Measurements from ENCODE around the gene IQCF6. TPM values are rescaled to one million over a fixed set of nuclear protein-coding genes. Genes with fewer than 3 reads are reported as not detected.

The IQCF6 gene
- not detected in 2 replicates for total RNA-seq (2014; rRNA removed; shearing (Covaris generic))
- not detected in 2 replicates for total RNA-seq (2022)
- not detected for Bru-seq, nascent RNA
- not detected for BruChase-seq, experiment 1, labeled RNA remaining after a 6-hour chase
- BruChase-seq, experiment 2, labeled RNA remaining after a 2-hour chase, result not detected
- long read RNA-seq, result 0 reads

DNA sequence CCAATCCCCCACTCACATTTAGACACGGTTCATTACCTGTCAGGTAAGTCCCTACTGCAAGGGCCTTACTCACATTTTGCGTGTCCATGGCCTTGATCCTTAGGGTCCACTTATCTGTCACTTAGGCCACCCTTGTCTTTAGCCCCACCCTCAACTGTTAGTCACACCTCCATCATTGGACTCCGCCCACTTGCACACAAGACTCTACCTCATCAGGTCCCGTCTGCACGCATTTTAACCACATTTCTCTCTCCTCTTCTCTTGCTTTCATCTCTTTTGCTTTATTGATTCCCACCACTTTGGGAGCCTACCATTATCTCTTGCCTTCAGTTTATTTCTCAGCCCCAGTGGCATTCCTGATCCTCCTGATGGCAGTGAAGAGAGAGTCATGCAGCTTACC lies at the start of gene IQCF6:
TSS of gene IQCF6 (minus strand) at position 101 of the 400 bp plus-strand sequence. CDS start at position 88, 13 bp downstream.
- H3K9me2 ChIP-seq (ENCODE audit: insufficient read depth, low read length), result no peaks in the 10 kb centered on the region
- H3K27ac ChIP-seq (ENCODE audit: low read depth, low read length, poor library complexity, severe bottlenecking), result no peak within 1 kb of the TSS
- DNase-seq (ENCODE audit: low spot score), result no peak
- no peak within 1 kb of the TSS for H2AFZ ChIP-seq (ENCODE audit: low read length)
- BruUV-seq (replicated peaks), result no TSS peak
- no peaks in the 10 kb centered on the region for H3K4me1 ChIP-seq (ENCODE audit: insufficient read depth, low read length, poor library complexity, severe bottlenecking)
- no peaks in the 10 kb centered on the region for H4K20me1 ChIP-seq (ENCODE audit: insufficient read depth, low read length)
- H3K4me2 ChIP-seq (ENCODE audit: low read length), result no peak within 1 kb of the TSS
- ChIA-PET CTCF (ENCODE audit: unreplicated experiment) (no interaction called here), POLR2A (interaction anchor here (0.6 to 0.7 kb wide), 2 partner anchors 164 to 1055 kb away, joined by 3 to 5 read pairs; no protein-coding TSS in a partner anchor)
- H3K79me2 ChIP-seq (ENCODE audit: insufficient read depth, low read depth, low read length), result no peaks in the 10 kb centered on the region
- H3K4me3 ChIP-seq (ENCODE audit: low read depth, low read length, poor library complexity, severe bottlenecking), result no peak within 1 kb of the TSS
- no peaks in the 10 kb centered on the region for H3K36me3 ChIP-seq (ENCODE audit: insufficient read depth, low read length)
- TF ChIP-seq, protein P1, sequence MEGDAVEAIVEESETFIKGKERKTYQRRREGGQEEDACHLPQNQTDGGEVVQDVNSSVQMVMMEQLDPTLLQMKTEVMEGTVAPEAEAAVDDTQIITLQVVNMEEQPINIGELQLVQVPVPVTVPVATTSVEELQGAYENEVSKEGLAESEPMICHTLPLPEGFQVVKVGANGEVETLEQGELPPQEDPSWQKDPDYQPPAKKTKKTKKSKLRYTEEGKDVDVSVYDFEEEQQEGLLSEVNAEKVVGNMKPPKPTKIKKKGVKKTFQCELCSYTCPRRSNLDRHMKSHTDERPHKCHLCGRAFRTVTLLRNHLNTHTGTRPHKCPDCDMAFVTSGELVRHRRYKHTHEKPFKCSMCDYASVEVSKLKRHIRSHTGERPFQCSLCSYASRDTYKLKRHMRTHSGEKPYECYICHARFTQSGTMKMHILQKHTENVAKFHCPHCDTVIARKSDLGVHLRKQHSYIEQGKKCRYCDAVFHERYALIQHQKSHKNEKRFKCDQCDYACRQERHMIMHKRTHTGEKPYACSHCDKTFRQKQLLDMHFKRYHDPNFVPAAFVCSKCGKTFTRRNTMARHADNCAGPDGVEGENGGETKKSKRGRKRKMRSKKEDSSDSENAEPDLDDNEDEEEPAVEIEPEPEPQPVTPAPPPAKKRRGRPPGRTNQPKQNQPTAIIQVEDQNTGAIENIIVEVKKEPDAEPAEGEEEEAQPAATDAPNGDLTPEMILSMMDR (conservative IDR thresholded peaks at IDR 0.05; ENCODE audit: low read length), result no peak
- no peak for TF ChIP-seq EZH2phosphoT487 (IDR thresholded peaks at IDR 0.05; ENCODE audit: borderline replicate concordance, low read depth, low read length)
- no peaks in the 10 kb centered on the region for H3K9me3 ChIP-seq (ENCODE audit: low read length)
- intact Hi-C loops (cut with micrococcal nuclease; ENCODE audit: unreplicated experiment), result no loop called here

DNA sequence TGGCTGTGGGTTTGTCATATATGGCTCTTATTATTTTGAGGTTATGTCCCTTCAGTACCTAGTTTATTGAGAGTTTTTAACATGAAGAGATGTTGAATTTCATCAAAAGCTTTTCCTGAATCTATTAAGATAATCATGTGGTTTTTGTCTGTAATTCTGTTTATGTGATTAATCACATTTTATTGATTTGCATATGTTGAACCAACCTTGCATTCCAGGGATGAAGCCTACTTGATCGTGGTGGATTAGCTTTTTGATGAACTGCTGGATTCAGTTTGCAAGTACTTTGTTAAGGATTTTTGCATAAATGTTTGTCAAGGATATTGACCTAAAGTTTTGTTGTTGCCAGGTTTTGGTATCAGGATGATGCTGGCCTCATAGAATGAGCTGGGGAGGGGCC lies 49.3 kb upstream of the IQCF6 start:
- Histone ChIP-seq H3K27ac (ENCODE audit: low read depth, low read length, poor library complexity, severe bottlenecking) (no peak overlapping the region), H3K4me2 (ENCODE audit: low read length) (no peak overlapping the region), H3K79me2 (ENCODE audit: insufficient read depth, low read depth, low read length) (no peaks in the 10 kb centered on the region), H3K4me3 (ENCODE audit: low read depth, low read length, poor library complexity, severe bottlenecking) (no peak overlapping the region), H4K20me1 (ENCODE audit: insufficient read depth, low read length) (no peaks in the 10 kb centered on the region), H3K4me1 (ENCODE audit: insufficient read depth, low read length, poor library complexity, severe bottlenecking) (no peaks in the 10 kb centered on the region), H3K9me2 (ENCODE audit: insufficient read depth, low read length) (no peaks in the 10 kb centered on the region), H3K36me3 (ENCODE audit: insufficient read depth, low read length) (no peaks in the 10 kb centered on the region), H2AFZ (ENCODE audit: low read length) (no peak overlapping the region), H3K9me3 (ENCODE audit: low read length) (no peaks in the 10 kb centered on the region)
- intact Hi-C loops (cut with micrococcal nuclease; ENCODE audit: unreplicated experiment), result no loop called here
- CTCF ChIA-PET (ENCODE audit: unreplicated experiment), result no interaction called here
- TF ChIP-seq, protein P1 (conservative IDR thresholded peaks at IDR 0.05; ENCODE audit: low read length), result no peak
- no peak for TF ChIP-seq EZH2phosphoT487 (IDR thresholded peaks at IDR 0.05; ENCODE audit: borderline replicate concordance, low read depth, low read length)
- DNase-seq (ENCODE audit: low spot score), result no peak
- no TSS peak for BruUV-seq (replicated peaks)
- POLR2A ChIA-PET, result interaction anchor here (0.8 kb wide), 1 partner anchor 22 kb away, joined by 3 read pairs; no protein-coding TSS in a partner anchor

DNA sequence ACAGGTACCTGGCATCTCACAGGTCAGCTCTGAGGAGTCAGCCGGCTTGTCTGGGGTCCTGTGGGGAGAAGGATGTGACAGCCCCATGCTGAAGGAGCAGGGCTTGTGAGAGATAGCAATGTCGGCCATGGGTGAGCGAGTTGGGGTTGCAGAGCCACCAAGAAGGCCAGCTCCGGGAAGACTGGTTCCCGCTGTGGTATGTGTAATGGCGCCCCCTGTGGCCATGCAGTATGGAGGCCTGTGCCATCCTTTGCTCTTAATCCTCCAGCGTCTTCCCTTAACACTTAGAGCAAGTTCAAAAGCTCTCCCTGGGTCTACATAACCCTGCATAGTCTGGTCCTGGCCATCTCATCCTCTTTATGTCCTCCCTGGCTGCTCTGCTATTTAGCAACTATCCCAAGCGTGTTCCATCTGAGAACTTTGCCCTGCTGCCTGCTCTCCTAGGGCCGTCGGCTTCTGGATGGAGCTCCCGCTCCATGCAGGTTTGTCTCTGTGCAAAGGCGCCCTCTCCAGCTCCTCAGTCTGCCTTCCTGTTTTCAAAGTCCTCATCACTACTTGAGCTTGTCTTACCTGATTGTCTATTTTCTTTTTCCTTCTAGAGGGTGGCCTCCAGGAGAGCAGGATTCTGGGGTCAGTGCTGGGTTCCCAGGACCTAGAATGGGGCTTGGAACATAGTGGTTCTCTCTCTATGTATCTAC lies 40.8 kb upstream of the IQCF6 start:
- intact Hi-C loops (cut with micrococcal nuclease; ENCODE audit: unreplicated experiment), result no loop called here
- peak; percentile 8 for DNase-seq (ENCODE audit: low spot score)
- ChIA-PET CTCF (ENCODE audit: unreplicated experiment) (no interaction called here), POLR2A (interaction anchor here (0.6 kb wide), 1 partner anchor 227 kb away, joined by 4 read pairs; no protein-coding TSS in a partner anchor)
- H4K20me1 ChIP-seq (ENCODE audit: insufficient read depth, low read length), result no peaks in the 10 kb centered on the region
- BruUV-seq (replicated peaks), result no TSS peak
- no peaks in the 10 kb centered on the region for H3K79me2 ChIP-seq (ENCODE audit: insufficient read depth, low read depth, low read length)
- H3K36me3 ChIP-seq (ENCODE audit: insufficient read depth, low read length), result no peaks in the 10 kb centered on the region
- no peak overlapping the region for H2AFZ ChIP-seq (ENCODE audit: low read length)
- no peak overlapping the region for H3K4me3 ChIP-seq (ENCODE audit: low read depth, low read length, poor library complexity, severe bottlenecking)
- H3K27ac ChIP-seq (ENCODE audit: low read depth, low read length, poor library complexity, severe bottlenecking), result no peak overlapping the region
- no peak overlapping the region for H3K4me2 ChIP-seq (ENCODE audit: low read length)
- H3K9me3 ChIP-seq (ENCODE audit: low read length), result peaks cover 5% of the 10 kb centered on the region; the same call in 1 of the 2 replicates
- H3K4me1 ChIP-seq (ENCODE audit: insufficient read depth, low read length, poor library complexity, severe bottlenecking), result no peaks in the 10 kb centered on the region
- TF ChIP-seq, protein P1 (conservative IDR thresholded peaks at IDR 0.05; ENCODE audit: low read length), result peak; percentile 69
- no peak for TF ChIP-seq EZH2phosphoT487 (IDR thresholded peaks at IDR 0.05; ENCODE audit: borderline replicate concordance, low read depth, low read length)
- no peaks in the 10 kb centered on the region for H3K9me2 ChIP-seq (ENCODE audit: insufficient read depth, low read length)
